Stimulated activated CD4-positive, alpha-beta T cell treated with anti-CD3 and anti-CD28 coated beads, Interleukin-12 subunit alpha, Interleukin-12 subunit beta, amount 100 ng/mL, for 24 hours (primary cell): ENCODE measurements around the gene RAET1G.
"Not testable (repeated sequence)": the region's sequence is repeated elsewhere in the genome, so short reads cannot be mapped to it uniquely, and the experiment has no call there.

Source experiments
- DNase-seq, 2 experiments: peaks; one replicate each; pipeline ENCODE4 v3.0.0-alpha.2; 2020; ENCODE audit warnings: low read depth in 2 of 2

Gene RAET1G

GRCh38 chr6:149934249-149935156, 11.6 kb upstream of the RAET1G start:
- DNase-seq: peak; percentile 33 to 61

GRCh38 chr6:149933461-149933860, 10.5 kb upstream of the RAET1G start:
- no peak for DNase-seq

GRCh38 chr6:149933036-149933435, 10.1 kb upstream of the RAET1G start:
- no peak for DNase-seq

GRCh38 chr6:149931501-149931900, 8.6 kb upstream of the RAET1G start:
- no peak for DNase-seq

- no peak for DNase-seq
Measured at GRCh38 chr6:149929422-149929821, 6.5 kb upstream of the RAET1G start.

- not testable (repeated sequence) for DNase-seq
Measured at GRCh38 chr6:149927025-149927424, 4.1 kb upstream of the RAET1G start.

- peak; percentile 62 to 90 for DNase-seq
Measured at GRCh38 chr6:149925974-149926777, 3.3 kb upstream of the RAET1G start.

- DNase-seq: no peak
Measured at GRCh38 chr6:149925253-149925973, 2.5 kb upstream of the RAET1G start.

GRCh38 chr6:149924933-149925252, 2.0 kb upstream of the RAET1G start:
- no peak for DNase-seq

- DNase-seq: no peak
Measured at GRCh38 chr6:149924206-149924932, 1.4 kb upstream of the RAET1G start.

- DNase-seq: no peak
Measured at GRCh38 chr6:149923327-149923986, 536 bp upstream of the RAET1G start.

GRCh38 chr6:149922091-149922490, 830 bp downstream of the RAET1G start:
- DNase-seq: not testable (repeated sequence)

GRCh38 chr6:149921361-149921760, 1.6 kb downstream of the RAET1G start:
- no peak for DNase-seq

GRCh38 chr6:149919834-149920225, 3.1 kb downstream of the RAET1G start:
- DNase-seq: no peak

- not testable (repeated sequence) for DNase-seq
Measured at GRCh38 chr6:149919126-149919833, 3.6 kb downstream of the RAET1G start.

- no peak for DNase-seq
Measured at GRCh38 chr6:149918151-149918905, 4.6 kb downstream of the RAET1G start.

- DNase-seq: no peak
Measured at GRCh38 chr6:149917679-149918078, 5.2 kb downstream of the RAET1G start.

GRCh38 chr6:149915970-149916865, 6.7 kb downstream of the RAET1G start:
- no peak for DNase-seq
